ENCODE measurements around the gene GPX2. TPM values are rescaled to one million over a fixed set of nuclear protein-coding genes. Genes with fewer than 3 reads are reported as not detected.

GPX2 gene
- total RNA-seq, 2 experiments from 2014 or later: not detected

DNA sequence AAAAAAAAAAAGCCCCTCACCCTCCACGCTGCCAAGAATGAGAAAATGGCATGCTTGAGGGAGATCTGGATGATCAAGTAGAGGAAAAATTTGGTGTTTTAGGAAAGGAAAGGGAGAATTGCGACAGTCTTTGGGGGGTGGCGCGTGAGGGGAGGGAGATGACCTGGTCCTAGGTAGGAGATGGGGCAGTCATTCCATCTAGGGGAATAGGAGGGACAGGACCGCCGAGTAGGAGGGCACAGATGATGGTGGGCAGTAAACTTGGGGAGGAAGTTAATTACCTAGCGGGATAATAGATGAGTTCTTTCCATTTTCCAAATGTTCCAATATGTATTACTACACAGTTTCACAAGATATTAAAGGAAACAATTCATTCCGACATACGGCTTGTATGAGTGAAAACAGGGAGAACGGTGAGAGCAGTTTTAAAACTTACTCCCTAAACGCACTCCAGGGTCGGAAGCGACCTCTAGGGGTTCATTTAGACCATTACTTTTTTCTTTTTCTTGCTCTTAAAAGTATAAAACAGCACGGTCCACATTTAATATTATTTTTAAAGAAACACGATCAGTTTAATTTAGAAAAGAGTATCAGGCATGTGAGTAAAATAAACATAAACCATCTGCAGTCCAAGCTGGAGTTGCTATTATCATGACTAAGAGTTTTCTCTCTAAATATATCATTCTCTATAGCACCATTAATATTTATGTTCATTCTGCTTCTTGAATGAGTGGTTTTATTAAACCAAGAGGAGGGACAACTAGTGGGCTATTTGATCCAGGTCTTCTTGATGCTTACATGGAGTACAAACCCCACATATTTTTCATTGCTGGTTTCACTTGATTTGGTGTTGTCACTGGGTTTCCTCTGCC is 41.1 kb upstream of the GPX2 start:
- Histone ChIP-seq H3K4me1 (ENCODE audit: insufficient read depth, low read length, poor library complexity, severe bottlenecking) (peaks cover 18% of the 10 kb centered on the region), H4K20me1 (ENCODE audit: insufficient read depth, low read length) (no peaks in the 10 kb centered on the region), H3K4me2 (ENCODE audit: low read length) (peak overlapping the region; percentile 30; the same call in 1 of the 2 replicates), H2AFZ (ENCODE audit: low read length) (no peak overlapping the region), H3K27ac (ENCODE audit: low read depth, low read length, poor library complexity, severe bottlenecking) (no peak overlapping the region), H3K79me2 (ENCODE audit: insufficient read depth, low read depth, low read length) (peaks cover 14% of the 10 kb centered on the region; the same call in 1 of the 2 replicates), H3K36me3 (ENCODE audit: insufficient read depth, low read length) (peaks cover 2% of the 10 kb centered on the region; the same call in 1 of the 2 replicates), H3K4me3 (ENCODE audit: low read depth, low read length, poor library complexity, severe bottlenecking) (no peak overlapping the region), H3K9me2 (ENCODE audit: insufficient read depth, low read length) (no peaks in the 10 kb centered on the region), H3K9me3 (ENCODE audit: low read length) (no peaks in the 10 kb centered on the region)
- DNase-seq (ENCODE audit: low spot score): peak; percentile 70
- intact Hi-C loops (cut with micrococcal nuclease; ENCODE audit: unreplicated experiment): loop anchor here (1.0 to 10.0 kb wide), 3 partner anchors 160 to 841 kb away; no protein-coding TSS in a partner anchor
- no peak for TF ChIP-seq EZH2phosphoT487 (IDR thresholded peaks at IDR 0.05; ENCODE audit: borderline replicate concordance, low read depth, low read length)
- TF ChIP-seq, protein P1, sequence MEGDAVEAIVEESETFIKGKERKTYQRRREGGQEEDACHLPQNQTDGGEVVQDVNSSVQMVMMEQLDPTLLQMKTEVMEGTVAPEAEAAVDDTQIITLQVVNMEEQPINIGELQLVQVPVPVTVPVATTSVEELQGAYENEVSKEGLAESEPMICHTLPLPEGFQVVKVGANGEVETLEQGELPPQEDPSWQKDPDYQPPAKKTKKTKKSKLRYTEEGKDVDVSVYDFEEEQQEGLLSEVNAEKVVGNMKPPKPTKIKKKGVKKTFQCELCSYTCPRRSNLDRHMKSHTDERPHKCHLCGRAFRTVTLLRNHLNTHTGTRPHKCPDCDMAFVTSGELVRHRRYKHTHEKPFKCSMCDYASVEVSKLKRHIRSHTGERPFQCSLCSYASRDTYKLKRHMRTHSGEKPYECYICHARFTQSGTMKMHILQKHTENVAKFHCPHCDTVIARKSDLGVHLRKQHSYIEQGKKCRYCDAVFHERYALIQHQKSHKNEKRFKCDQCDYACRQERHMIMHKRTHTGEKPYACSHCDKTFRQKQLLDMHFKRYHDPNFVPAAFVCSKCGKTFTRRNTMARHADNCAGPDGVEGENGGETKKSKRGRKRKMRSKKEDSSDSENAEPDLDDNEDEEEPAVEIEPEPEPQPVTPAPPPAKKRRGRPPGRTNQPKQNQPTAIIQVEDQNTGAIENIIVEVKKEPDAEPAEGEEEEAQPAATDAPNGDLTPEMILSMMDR (conservative IDR thresholded peaks at IDR 0.05; ENCODE audit: low read length): peak; percentile 93
- ChIA-PET CTCF (ENCODE audit: unreplicated experiment) (no interaction called here), POLR2A (interaction anchor here (1.0 kb wide), 1 partner anchor 13 kb away, joined by 3 read pairs; no protein-coding TSS in a partner anchor)
- no TSS peak for BruUV-seq (replicated peaks)

DNA sequence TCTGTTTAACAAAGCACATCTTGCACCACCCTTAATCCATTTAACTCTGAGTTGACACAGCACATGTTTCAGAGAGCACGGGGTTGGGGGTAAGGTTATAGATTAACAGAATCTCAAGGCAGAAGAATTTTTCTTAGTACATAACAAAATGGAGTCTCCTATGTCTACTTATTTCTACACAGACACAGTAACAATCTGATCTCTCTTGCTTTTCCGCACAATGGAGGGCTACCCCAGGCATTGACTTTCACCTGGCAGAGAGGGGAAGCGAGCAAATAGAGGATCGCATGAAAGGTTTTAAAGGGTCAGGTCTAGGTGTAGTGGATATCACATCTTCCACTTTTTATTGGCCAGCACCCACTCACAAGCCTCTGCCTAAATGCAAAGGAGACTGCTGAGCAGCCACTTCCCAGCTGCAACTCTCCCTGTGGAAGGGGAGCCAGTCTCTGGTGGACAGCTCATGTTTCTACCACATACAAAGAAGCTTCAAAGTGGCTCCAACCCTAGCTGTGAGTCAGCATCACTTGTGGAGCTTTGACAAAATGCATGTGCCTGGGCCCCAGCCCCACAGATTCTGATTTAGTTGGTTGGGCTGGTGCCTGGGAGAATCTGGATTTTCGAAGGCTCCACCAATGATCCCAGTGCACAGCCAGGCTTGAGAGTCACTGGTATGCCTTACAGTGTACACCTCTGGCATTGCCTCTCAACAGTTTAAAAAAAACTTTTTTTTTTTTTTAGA is 37.0 kb upstream of the GPX2 start:
- no peak overlapping the region for H2AFZ ChIP-seq (ENCODE audit: low read length)
- DNase-seq (ENCODE audit: low spot score): no peak
- no peaks in the 10 kb centered on the region for H3K9me3 ChIP-seq (ENCODE audit: low read length)
- TF ChIP-seq, protein P1 (conservative IDR thresholded peaks at IDR 0.05; ENCODE audit: low read length): no peak
- intact Hi-C loops (cut with micrococcal nuclease; ENCODE audit: unreplicated experiment): loop anchor here (5.0 to 10.0 kb wide), 2 partner anchors 177 to 845 kb away; no protein-coding TSS in a partner anchor
- no peak overlapping the region for H3K4me3 ChIP-seq (ENCODE audit: low read depth, low read length, poor library complexity, severe bottlenecking)
- no peaks in the 10 kb centered on the region for H4K20me1 ChIP-seq (ENCODE audit: insufficient read depth, low read length)
- no peak overlapping the region for H3K27ac ChIP-seq (ENCODE audit: low read depth, low read length, poor library complexity, severe bottlenecking)
- no peak overlapping the region for H3K4me2 ChIP-seq (ENCODE audit: low read length)
- H3K9me2 ChIP-seq (ENCODE audit: insufficient read depth, low read length): no peaks in the 10 kb centered on the region
- ChIA-PET CTCF (ENCODE audit: unreplicated experiment) (no interaction called here), POLR2A (interaction anchor here (0.7 kb wide), 1 partner anchor 94 kb away, joined by 3 read pairs; no protein-coding TSS in a partner anchor)
- H3K36me3 ChIP-seq (ENCODE audit: insufficient read depth, low read length): no peaks in the 10 kb centered on the region
- H3K4me1 ChIP-seq (ENCODE audit: insufficient read depth, low read length, poor library complexity, severe bottlenecking): no peaks in the 10 kb centered on the region
- no TSS peak for BruUV-seq (replicated peaks)
- no peaks in the 10 kb centered on the region for H3K79me2 ChIP-seq (ENCODE audit: insufficient read depth, low read depth, low read length)
